Neural cell (in vitro differentiated cells): ENCODE results near the gene AZIN2. TPM values are rescaled to one million over a fixed set of nuclear protein-coding genes. Genes with fewer than 3 reads are reported as not detected.

Experiments used
- H2AFZ ChIP-seq: fragments of 200-600, 300-800 bp; sonication (generic), shearing (Covaris generic); 2 replicates; pipeline ENCODE4 v1.6.0; 2014; ENCODE audit warnings: low read depth, mild to moderate bottlenecking, antibody characterized with exemption, low read length, moderate library complexity
- H3F3A ChIP-seq: fragments of 200-600 bp; shearing (Covaris generic); 2 replicates; pipeline ENCODE4 v1.6.1; 2016; ENCODE audit warnings: mild to moderate bottlenecking, moderate library complexity, mixed read lengths, antibody characterized with exemption, low read length; ENCODE audit not compliant: insufficient read depth, poor library complexity, severe bottlenecking
- H3K27ac ChIP-seq: fragments of 200-600, 300-800 bp; sonication (generic), shearing (Covaris generic); 2 replicates; pipeline ENCODE4 v1.5.1; 2014; ENCODE audit warnings: mild to moderate bottlenecking, low read length, moderate library complexity
- H3K27me3 ChIP-seq: fragments of 300-800, 200-600 bp; sonication (generic), shearing (Covaris generic); 2 replicates; pipeline ENCODE4 v1.6.0; 2014; ENCODE audit warnings: mild to moderate bottlenecking, low read depth, low read length, moderate library complexity; ENCODE audit not compliant: insufficient read depth
- H3K36me3 ChIP-seq: fragments of 300-800, 200-600 bp; sonication (generic), shearing (Covaris generic); 2 replicates; pipeline ENCODE4 v1.5.1; 2014; ENCODE audit warnings: mild to moderate bottlenecking, antibody characterized with exemption, low read length, moderate library complexity; ENCODE audit not compliant: insufficient read depth
- H3K4me2 ChIP-seq: fragments of 300-800, 200-600 bp; sonication (generic), shearing (Covaris generic); 2 replicates; pipeline ENCODE4 v1.6.0; 2014; ENCODE audit warnings: mild to moderate bottlenecking, low read length
- H3K4me3 ChIP-seq: fragments of 300-800, 200-600 bp; sonication (generic), shearing (Covaris generic); 2 replicates; pipeline ENCODE4 v1.5.1; 2014; ENCODE audit warnings: mild to moderate bottlenecking, low read length, moderate library complexity
- H3K79me2 ChIP-seq: fragments of 200-600 bp; shearing (Covaris generic); replicated peaks from 2 replicates; pipeline ENCODE4 v1.6.0; 2014; ENCODE audit warnings: mild to moderate bottlenecking, low read length, moderate library complexity; ENCODE audit not compliant: insufficient read depth
- H3K9ac ChIP-seq: fragments of 300-800, 200-600 bp; sonication (generic), shearing (Covaris generic); 2 replicates; pipeline ENCODE4 v1.6.1; 2016; ENCODE audit warnings: mild to moderate bottlenecking, low read length, mixed read lengths
- H3K9me2 ChIP-seq: fragments of 200-600 bp; shearing (Covaris generic); 2 replicates; pipeline ENCODE4 v1.6.1; 2016; ENCODE audit warnings: mild to moderate bottlenecking, low read length, mixed read lengths; ENCODE audit not compliant: insufficient read depth
- H3K9me3 ChIP-seq: fragments of 200-600, 300-800 bp; sonication (generic), shearing (Covaris generic); 2 replicates; pipeline ENCODE4 v1.6.1; 2016; ENCODE audit warnings: mild to moderate bottlenecking, mixed run types, low read length, moderate library complexity, mixed read lengths
- H4K20me1 ChIP-seq: fragments of 200-600 bp; shearing (Covaris generic); 2 replicates; pipeline ENCODE4 v1.6.1; 2016; ENCODE audit warnings: mild to moderate bottlenecking, mixed run types; ENCODE audit not compliant: insufficient read depth
- EP300 ChIP-seq: fragments of 450-650 bp; conservative IDR thresholded peaks from 2 replicates; pipeline ENCODE4 v1.6.1; 2014; ENCODE audit warnings: antibody characterized with exemption, mild to moderate bottlenecking, moderate library complexity; ENCODE audit not compliant: poor library complexity, severe bottlenecking
- EZH2 ChIP-seq: fragments of 200-600, 300-800 bp; shearing (Covaris generic), sonication (generic); IDR thresholded peaks from 2 replicates; pipeline ENCODE4 v1.6.1; 2014; ENCODE audit warnings: antibody characterized with exemption, low read length, borderline replicate concordance, mild to moderate bottlenecking; ENCODE audit not compliant: insufficient read depth, poor library complexity, severe bottlenecking
- MXI1 ChIP-seq: fragments of 450-650 bp; conservative IDR thresholded peaks from 2 replicates; pipeline ENCODE4 v1.6.1; 2014; ENCODE audit warnings: antibody characterized with exemption, mild to moderate bottlenecking; ENCODE audit not compliant: poor library complexity, severe bottlenecking
- POLR2AphosphoS5 ChIP-seq: IDR thresholded peaks from 2 replicates; pipeline ENCODE4 v1.6.1; 2012
- RAD21 ChIP-seq: fragments of 450-650 bp; conservative IDR thresholded peaks from 2 replicates; pipeline ENCODE4 v1.6.1; 2014; ENCODE audit warnings: antibody characterized with exemption, mild to moderate bottlenecking, moderate library complexity
- SMC3 ChIP-seq: fragments of 450-650 bp; conservative IDR thresholded peaks from 2 replicates; pipeline ENCODE4 v1.6.1; 2014; ENCODE audit warnings: antibody characterized with exemption, mild to moderate bottlenecking, moderate library complexity; ENCODE audit not compliant: poor library complexity
- TAF1 ChIP-seq: IDR thresholded peaks from 2 replicates; pipeline ENCODE4 v1.6.1; 2012; ENCODE audit warnings: low read depth
- polyA plus RNA-seq: library from polyadenylated mRNA; depleted of rRNA; stranded (reverse); fragments of >200 nt; gene quantifications from 2 replicates; pipeline ENCODE4 v1.2.3, GENCODE V29; 2014
- TF ChIP-seq, protein P1 (sequence below): fragments of 450-650 bp; IDR thresholded peaks from 2 replicates; pipeline ENCODE4 v1.5.1; 2014; ENCODE audit warnings: antibody characterized with exemption, mild to moderate bottlenecking, moderate library complexity; ENCODE audit not compliant: poor library complexity, severe bottlenecking
- TF ChIP-seq, protein P2 (sequence below): IDR thresholded peaks from 2 replicates; pipeline ENCODE4 v1.6.1; 2012; ENCODE audit warnings: borderline replicate concordance

AZIN2 gene
- polyA plus RNA-seq, 1 donor from 2014 or later = 22.7 TPM

DNA sequence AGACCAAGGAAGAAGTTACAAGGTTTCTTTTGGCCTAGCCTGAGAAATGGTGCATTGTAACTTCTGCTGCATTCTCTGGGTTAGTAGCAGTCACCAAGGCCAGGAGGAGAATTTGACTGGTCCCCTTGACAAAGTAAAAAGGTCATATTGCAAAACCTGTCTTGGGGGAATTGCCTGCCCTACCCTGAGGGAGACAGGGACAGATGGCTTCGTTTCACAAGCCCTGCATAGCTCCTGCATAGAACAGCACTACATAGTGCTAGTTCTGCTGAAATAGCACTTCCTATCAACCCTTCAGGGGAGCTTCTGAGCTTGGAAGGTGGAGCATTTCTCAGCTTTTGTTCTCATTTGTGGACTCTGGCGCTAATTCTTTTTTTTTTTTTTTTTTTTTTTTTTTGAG, 23.9 kb upstream of the AZIN2 start:
- no peak overlapping the region for H3K27ac ChIP-seq
- no peaks in the 10 kb centered on the region for H3K9me2 ChIP-seq
- H4K20me1 ChIP-seq = no peaks in the 10 kb centered on the region
- no peaks in the 10 kb centered on the region for H3K79me2 ChIP-seq
- H3K4me2 ChIP-seq = no peak overlapping the region
- TF ChIP-seq MXI1 (no peak), SMC3 (no peak), POLR2AphosphoS5 (no peak), RAD21 (no peak), EZH2 (no peak), EP300 (no peak), TAF1 (no peak)
- TF ChIP-seq, protein P1, sequence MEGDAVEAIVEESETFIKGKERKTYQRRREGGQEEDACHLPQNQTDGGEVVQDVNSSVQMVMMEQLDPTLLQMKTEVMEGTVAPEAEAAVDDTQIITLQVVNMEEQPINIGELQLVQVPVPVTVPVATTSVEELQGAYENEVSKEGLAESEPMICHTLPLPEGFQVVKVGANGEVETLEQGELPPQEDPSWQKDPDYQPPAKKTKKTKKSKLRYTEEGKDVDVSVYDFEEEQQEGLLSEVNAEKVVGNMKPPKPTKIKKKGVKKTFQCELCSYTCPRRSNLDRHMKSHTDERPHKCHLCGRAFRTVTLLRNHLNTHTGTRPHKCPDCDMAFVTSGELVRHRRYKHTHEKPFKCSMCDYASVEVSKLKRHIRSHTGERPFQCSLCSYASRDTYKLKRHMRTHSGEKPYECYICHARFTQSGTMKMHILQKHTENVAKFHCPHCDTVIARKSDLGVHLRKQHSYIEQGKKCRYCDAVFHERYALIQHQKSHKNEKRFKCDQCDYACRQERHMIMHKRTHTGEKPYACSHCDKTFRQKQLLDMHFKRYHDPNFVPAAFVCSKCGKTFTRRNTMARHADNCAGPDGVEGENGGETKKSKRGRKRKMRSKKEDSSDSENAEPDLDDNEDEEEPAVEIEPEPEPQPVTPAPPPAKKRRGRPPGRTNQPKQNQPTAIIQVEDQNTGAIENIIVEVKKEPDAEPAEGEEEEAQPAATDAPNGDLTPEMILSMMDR = no peak
- TF ChIP-seq, protein P2, sequence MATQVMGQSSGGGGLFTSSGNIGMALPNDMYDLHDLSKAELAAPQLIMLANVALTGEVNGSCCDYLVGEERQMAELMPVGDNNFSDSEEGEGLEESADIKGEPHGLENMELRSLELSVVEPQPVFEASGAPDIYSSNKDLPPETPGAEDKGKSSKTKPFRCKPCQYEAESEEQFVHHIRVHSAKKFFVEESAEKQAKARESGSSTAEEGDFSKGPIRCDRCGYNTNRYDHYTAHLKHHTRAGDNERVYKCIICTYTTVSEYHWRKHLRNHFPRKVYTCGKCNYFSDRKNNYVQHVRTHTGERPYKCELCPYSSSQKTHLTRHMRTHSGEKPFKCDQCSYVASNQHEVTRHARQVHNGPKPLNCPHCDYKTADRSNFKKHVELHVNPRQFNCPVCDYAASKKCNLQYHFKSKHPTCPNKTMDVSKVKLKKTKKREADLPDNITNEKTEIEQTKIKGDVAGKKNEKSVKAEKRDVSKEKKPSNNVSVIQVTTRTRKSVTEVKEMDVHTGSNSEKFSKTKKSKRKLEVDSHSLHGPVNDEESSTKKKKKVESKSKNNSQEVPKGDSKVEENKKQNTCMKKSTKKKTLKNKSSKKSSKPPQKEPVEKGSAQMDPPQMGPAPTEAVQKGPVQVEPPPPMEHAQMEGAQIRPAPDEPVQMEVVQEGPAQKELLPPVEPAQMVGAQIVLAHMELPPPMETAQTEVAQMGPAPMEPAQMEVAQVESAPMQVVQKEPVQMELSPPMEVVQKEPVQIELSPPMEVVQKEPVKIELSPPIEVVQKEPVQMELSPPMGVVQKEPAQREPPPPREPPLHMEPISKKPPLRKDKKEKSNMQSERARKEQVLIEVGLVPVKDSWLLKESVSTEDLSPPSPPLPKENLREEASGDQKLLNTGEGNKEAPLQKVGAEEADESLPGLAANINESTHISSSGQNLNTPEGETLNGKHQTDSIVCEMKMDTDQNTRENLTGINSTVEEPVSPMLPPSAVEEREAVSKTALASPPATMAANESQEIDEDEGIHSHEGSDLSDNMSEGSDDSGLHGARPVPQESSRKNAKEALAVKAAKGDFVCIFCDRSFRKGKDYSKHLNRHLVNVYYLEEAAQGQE = no peak
- no peak overlapping the region for H2AFZ ChIP-seq
- H3K27me3 ChIP-seq = no peaks in the 10 kb centered on the region
- H3K36me3 ChIP-seq = no peaks in the 10 kb centered on the region
- H3K9me3 ChIP-seq = peaks cover 4% of the 10 kb centered on the region
- H3F3A ChIP-seq = no peaks in the 10 kb centered on the region
- H3K4me3 ChIP-seq = no peak overlapping the region
- no peak overlapping the region for H3K9ac ChIP-seq

DNA sequence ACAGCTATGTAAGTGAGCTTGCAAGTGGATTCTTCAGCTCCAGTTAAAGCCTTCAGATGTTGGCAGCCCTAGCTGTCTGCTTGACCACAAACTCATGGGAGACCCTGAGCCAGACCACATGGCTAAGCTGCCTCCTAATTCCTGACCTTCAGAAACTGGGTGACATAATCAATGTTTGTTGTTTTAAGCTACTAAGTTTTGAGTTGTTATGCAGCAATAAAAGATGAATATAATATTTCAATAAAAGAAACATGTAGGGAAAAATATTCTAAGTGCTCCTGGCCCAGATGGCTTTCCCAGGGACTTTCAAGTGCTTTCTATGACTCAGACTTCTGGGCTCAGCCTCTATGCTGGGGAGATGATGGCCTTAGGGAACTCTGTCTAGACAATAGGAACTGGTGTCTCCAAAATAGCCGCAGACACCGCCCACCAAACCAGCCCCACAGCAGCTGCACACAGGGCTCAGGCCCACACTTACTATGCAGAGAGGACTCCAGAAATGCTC, 20.3 kb upstream of the AZIN2 start:
- no peaks in the 10 kb centered on the region for H4K20me1 ChIP-seq
- no peaks in the 10 kb centered on the region for H3F3A ChIP-seq
- H3K27me3 ChIP-seq = no peaks in the 10 kb centered on the region
- H3K36me3 ChIP-seq = no peaks in the 10 kb centered on the region
- H3K4me3 ChIP-seq = no peak overlapping the region
- no peak overlapping the region for H3K4me2 ChIP-seq
- TF ChIP-seq, protein P2 = no peak
- TF ChIP-seq SMC3 = no peak
- no peak for TF ChIP-seq MXI1
- TF ChIP-seq, protein P1 = no peak
- no peak for TF ChIP-seq EZH2
- TF ChIP-seq EP300 = no peak
- peaks cover 4% of the 10 kb centered on the region for H3K9me3 ChIP-seq
- no peak overlapping the region for H2AFZ ChIP-seq
- H3K9ac ChIP-seq = no peak overlapping the region
- H3K79me2 ChIP-seq = no peaks in the 10 kb centered on the region
- no peaks in the 10 kb centered on the region for H3K9me2 ChIP-seq
- no peak overlapping the region for H3K27ac ChIP-seq
